Hepatocyte (in vitro differentiated cells): ENCODE data around the gene HHAT. TPM values are rescaled to one million over a fixed set of nuclear protein-coding genes. Genes with fewer than 3 reads are reported as not detected.

ENCODE experiments used
- DNase-seq: peaks from one replicate; pipeline ENCODE4 v3.0.0-alpha.2; 2016; ENCODE audit warnings: low spot score
- H2AFZ ChIP-seq: fragments of 200-600 bp; sonication (generic); 2 replicates; pipeline ENCODE4 v1.6.0; 2016; ENCODE audit warnings: antibody characterized with exemption, mild to moderate bottlenecking
- H3K27ac ChIP-seq: fragments of 200-600 bp; sonication (generic); 2 replicates; pipeline ENCODE4 v1.5.1; 2016; ENCODE audit warnings: mild to moderate bottlenecking
- H3K27me3 ChIP-seq: fragments of 200-600 bp; sonication (generic); 2 replicates; pipeline ENCODE4 v1.6.1; 2016
- H3K36me3 ChIP-seq: fragments of 200-600 bp; sonication (generic); replicated peaks from 2 replicates; pipeline ENCODE4 v1.5.1; 2016; ENCODE audit warnings: low read depth; ENCODE audit not compliant: insufficient read depth
- H3K4me1 ChIP-seq: fragments of 200-600 bp; sonication (generic); 2 replicates; pipeline ENCODE4 v1.5.1; 2016; ENCODE audit warnings: mild to moderate bottlenecking, moderate library complexity; ENCODE audit not compliant: insufficient read depth
- H3K4me2 ChIP-seq: fragments of 200-600 bp; sonication (generic); 2 replicates; pipeline ENCODE4 v1.6.0; 2016
- H3K4me3 ChIP-seq: fragments of 200-600 bp; sonication (generic); 2 replicates; pipeline ENCODE4 v1.5.1; 2016; ENCODE audit warnings: mild to moderate bottlenecking
- H3K79me2 ChIP-seq: fragments of 200-600 bp; sonication (generic); 2 replicates; pipeline ENCODE4 v1.6.0; 2017; ENCODE audit warnings: mild to moderate bottlenecking
- H3K9me2 ChIP-seq: fragments of 200-600 bp; sonication (generic); replicated peaks from 2 replicates; pipeline ENCODE4 v1.6.0; 2017; ENCODE audit warnings: mild to moderate bottlenecking; ENCODE audit not compliant: insufficient read depth
- H3K9me3 ChIP-seq: fragments of 200-600 bp; sonication (generic); 2 replicates; pipeline ENCODE4 v1.5.1; 2016; ENCODE audit warnings: low read depth, mild to moderate bottlenecking
- H4K20me1 ChIP-seq: fragments of 200-600 bp; sonication (generic); 2 replicates; pipeline ENCODE4 v1.6.0; 2016; ENCODE audit warnings: mild to moderate bottlenecking; ENCODE audit not compliant: insufficient read depth, poor library complexity, severe bottlenecking
- CTCF ChIP-seq: fragments of 200-600 bp; sonication (generic); IDR thresholded peaks from 2 replicates; pipeline ENCODE4 v1.5.1; 2016; ENCODE audit warnings: antibody characterized with exemption, mild to moderate bottlenecking; ENCODE audit not compliant: poor library complexity
- EZH2 ChIP-seq: fragments of 200-600 bp; sonication (generic); IDR thresholded peaks from 2 replicates; pipeline ENCODE4 v1.6.1; 2016; ENCODE audit warnings: antibody characterized with exemption, mild to moderate bottlenecking, borderline replicate concordance
- EZH2phosphoT487 ChIP-seq: fragments of 200-600 bp; sonication (generic); IDR thresholded peaks from one replicate; pipeline ENCODE4 v1.6.1; 2018; ENCODE audit warnings: antibody characterized with exemption, mild to moderate bottlenecking, low read depth, moderate library complexity; ENCODE audit not compliant: unreplicated experiment, severe bottlenecking
- WGBS: methylation state at CpG from one replicate; pipeline ENCODE4 v1.1.6; 2016; ENCODE audit warnings: low lambda C conversion rate; ENCODE audit errors: missing lambda C conversion rate; 5-methylcytosine and 5-hydroxymethylcytosine counted together
- polyA plus RNA-seq: library from polyadenylated mRNA; unstranded; fragments of >200 nt; fragmentation: Nextera tagmentation; extraction: Ambion mirVana; gene quantifications from 2 replicates; pipeline ENCODE4 v1.2.1, GENCODE V29; 2016
- total RNA-seq: library from RNA; depleted of rRNA; stranded (reverse); fragments of >200 nt; gene quantifications from 2 replicates; pipeline ENCODE4 v1.2.3, GENCODE V29; 2014

HHAT gene
- total and polyA plus RNA-seq, 2 experiments from 2014 or later: 5.3 to 6.3 TPM

- Histone ChIP-seq H2AFZ (no peak overlapping the region), H3K4me1 (no peaks in the 10 kb centered on the region), H3K27me3 (no peaks in the 10 kb centered on the region), H3K36me3 (no peaks in the 10 kb centered on the region), H3K79me2 (no peaks in the 10 kb centered on the region), H3K9me2 (no peaks in the 10 kb centered on the region), H4K20me1 (no peaks in the 10 kb centered on the region), H3K9me3 (no peaks in the 10 kb centered on the region), H3K4me3 (no peak overlapping the region), H3K4me2 (no peak overlapping the region), H3K27ac (no peak overlapping the region)
- DNase-seq: no peak
- TF ChIP-seq EZH2 (no peak), CTCF (no peak), EZH2phosphoT487 (no peak)
- 72% methylated on average over 2 of the region's 2 CpGs for WGBS
These were observed 43.2 kb downstream of the HHAT start for GRCh38 chr1:210371916-210372315.

- no peaks in the 10 kb centered on the region for H4K20me1 ChIP-seq
- DNase-seq: no peak
- no peaks in the 10 kb centered on the region for H3K9me3 ChIP-seq
- TF ChIP-seq EZH2phosphoT487 (no peak), EZH2 (no peak), CTCF (no peak)
- no peak overlapping the region for H3K4me3 ChIP-seq
- no peaks in the 10 kb centered on the region for H3K36me3 ChIP-seq
- no peak overlapping the region for H2AFZ ChIP-seq
- no peaks in the 10 kb centered on the region for H3K79me2 ChIP-seq
- no peak overlapping the region for H3K4me2 ChIP-seq
- no peaks in the 10 kb centered on the region for H3K27me3 ChIP-seq
- no peak overlapping the region for H3K27ac ChIP-seq
- no peaks in the 10 kb centered on the region for H3K4me1 ChIP-seq
- H3K9me2 ChIP-seq: no peaks in the 10 kb centered on the region
- 89% methylated on average over 2 of the region's 2 CpGs for WGBS
These were observed 43.8 kb downstream of the HHAT start for GRCh38 chr1:210372491-210372890.

- DNase-seq: no peak
- TF ChIP-seq EZH2phosphoT487 (no peak), CTCF (no peak), EZH2 (no peak)
- peak overlapping the region; percentile 36 for H3K4me2 ChIP-seq
- no peaks in the 10 kb centered on the region for H3K79me2 ChIP-seq
- H3K4me1 ChIP-seq: no peaks in the 10 kb centered on the region
- H3K4me3 ChIP-seq: no peak overlapping the region
- no peaks in the 10 kb centered on the region for H3K9me2 ChIP-seq
- H4K20me1 ChIP-seq: no peaks in the 10 kb centered on the region
- H3K27ac ChIP-seq: peak overlapping the region; percentile 28
- H3K27me3 ChIP-seq: no peaks in the 10 kb centered on the region
- no peaks in the 10 kb centered on the region for H3K9me3 ChIP-seq
- no peaks in the 10 kb centered on the region for H3K36me3 ChIP-seq
- WGBS: 74% methylated on average over 6 of the region's 6 CpGs
- H2AFZ ChIP-seq: no peak overlapping the region
These were observed 44.4 kb downstream of the HHAT start for GRCh38 chr1:210372931-210373627.
